Calu3 (cell line): Measurements from ENCODE around the gene MRPS18B. TPM values are rescaled to one million over a fixed set of nuclear protein-coding genes. Genes with fewer than 3 reads are reported as not detected.

Experiments used
- BruUV-seq: library from RNA; stranded (reverse); fragments of 400-500 nt; replicated peaks from 2 replicates; lab custom pipeline; 2021; lab: Mats Ljungman, UMichigan
- CTCF ChIA-PET: fragments of 300-600 bp; sonication (Branson Sonifier 250); formaldehyde crosslinking; loops from one replicate; lab custom pipeline; 2022; ENCODE audit warnings: antibody characterized with exemption; lab: Charles Lee
- DNase-seq: peaks from one replicate; pipeline ENCODE4 v3.0.0; 2022
- H3K27ac Mint-ChIP-seq: one replicate; pipeline ENCODE4 v1.8.0; 2022; ENCODE audit warnings: mixed read lengths; ENCODE audit not compliant: unreplicated experiment
- H3K27me3 Mint-ChIP-seq: one replicate; pipeline ENCODE4 v1.8.0; 2022; ENCODE audit warnings: mixed read lengths; ENCODE audit not compliant: unreplicated experiment
- H3K36me3 Mint-ChIP-seq: one replicate; pipeline ENCODE4 v1.8.0; 2022; ENCODE audit warnings: mild to moderate bottlenecking, moderate library complexity, mixed read lengths; ENCODE audit not compliant: insufficient read depth, unreplicated experiment
- H3K4me1 Mint-ChIP-seq: one replicate; pipeline ENCODE4 v1.8.0; 2022; ENCODE audit warnings: mild to moderate bottlenecking, low read depth, mixed read lengths; ENCODE audit not compliant: unreplicated experiment
- H3K4me3 Mint-ChIP-seq: one replicate; pipeline ENCODE4 v1.8.0; 2022; ENCODE audit warnings: mild to moderate bottlenecking, low read depth, moderate library complexity, mixed read lengths; ENCODE audit not compliant: unreplicated experiment
- H3K9me3 Mint-ChIP-seq: one replicate; pipeline ENCODE4 v1.8.0; 2022; ENCODE audit warnings: low read depth, mixed read lengths; ENCODE audit not compliant: unreplicated experiment
- intact Hi-C: fragments of 100-400 bp; cut with micrococcal nuclease; formaldehyde crosslinking; loops from one replicate; pipeline ENCODE4 v1.10.0; 2022; ENCODE audit not compliant: unreplicated experiment
- total RNA-seq: library from RNA; stranded (reverse); gene quantifications from 2 replicates; pipeline ENCODE4 v1.2.3, GENCODE V29; 2022
- TF ChIP-seq, protein P1 (sequence below): fragments of 200-600 bp; IDR thresholded peaks from one replicate; pipeline ENCODE4 v1.8.0; 2022; ENCODE audit warnings: antibody characterized with exemption; ENCODE audit not compliant: unreplicated experiment

MRPS18B gene
- total RNA-seq, 1 experiment from 2014 or later, result 103 TPM

DNA sequence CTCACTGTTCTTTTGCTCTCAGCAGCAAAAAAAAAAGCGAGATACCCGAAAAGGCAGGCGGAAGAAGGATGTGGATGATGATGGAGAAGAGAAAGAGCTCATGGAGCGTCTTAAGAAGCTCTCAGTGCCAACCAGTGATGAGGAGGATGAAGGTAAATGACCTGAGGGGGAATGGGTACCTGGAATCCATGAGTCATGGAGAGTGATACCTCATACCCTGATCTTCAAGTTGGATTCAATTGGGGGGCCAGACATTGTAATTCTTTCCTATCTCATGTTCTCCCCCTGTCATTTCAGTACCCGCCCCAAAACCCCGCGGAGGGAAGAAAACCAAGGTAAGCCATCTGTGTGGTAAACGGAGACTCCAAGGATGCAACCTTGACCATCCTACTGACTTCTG is 39.6 kb upstream of the MRPS18B start:
- H3K36me3 Mint-ChIP-seq, result peaks cover 74% of the 10 kb centered on the region
- no TSS peak for BruUV-seq
- no peaks in the 10 kb centered on the region for H3K27me3 Mint-ChIP-seq
- H3K4me3 Mint-ChIP-seq, result no peak overlapping the region
- CTCF ChIA-PET, result interaction anchor here (0.6 to 1.4 kb wide), 3 partner anchors 19 to 57 kb away, joined by 3 to 4 read pairs (median 3); no protein-coding TSS in a partner anchor
- H3K4me1 Mint-ChIP-seq, result peaks cover 10% of the 10 kb centered on the region
- DNase-seq, result no peak
- intact Hi-C loops, result no loop called here
- no peaks in the 10 kb centered on the region for H3K9me3 Mint-ChIP-seq
- TF ChIP-seq, protein P1, sequence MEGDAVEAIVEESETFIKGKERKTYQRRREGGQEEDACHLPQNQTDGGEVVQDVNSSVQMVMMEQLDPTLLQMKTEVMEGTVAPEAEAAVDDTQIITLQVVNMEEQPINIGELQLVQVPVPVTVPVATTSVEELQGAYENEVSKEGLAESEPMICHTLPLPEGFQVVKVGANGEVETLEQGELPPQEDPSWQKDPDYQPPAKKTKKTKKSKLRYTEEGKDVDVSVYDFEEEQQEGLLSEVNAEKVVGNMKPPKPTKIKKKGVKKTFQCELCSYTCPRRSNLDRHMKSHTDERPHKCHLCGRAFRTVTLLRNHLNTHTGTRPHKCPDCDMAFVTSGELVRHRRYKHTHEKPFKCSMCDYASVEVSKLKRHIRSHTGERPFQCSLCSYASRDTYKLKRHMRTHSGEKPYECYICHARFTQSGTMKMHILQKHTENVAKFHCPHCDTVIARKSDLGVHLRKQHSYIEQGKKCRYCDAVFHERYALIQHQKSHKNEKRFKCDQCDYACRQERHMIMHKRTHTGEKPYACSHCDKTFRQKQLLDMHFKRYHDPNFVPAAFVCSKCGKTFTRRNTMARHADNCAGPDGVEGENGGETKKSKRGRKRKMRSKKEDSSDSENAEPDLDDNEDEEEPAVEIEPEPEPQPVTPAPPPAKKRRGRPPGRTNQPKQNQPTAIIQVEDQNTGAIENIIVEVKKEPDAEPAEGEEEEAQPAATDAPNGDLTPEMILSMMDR, result no peak
- H3K27ac Mint-ChIP-seq, result no peak overlapping the region

DNA sequence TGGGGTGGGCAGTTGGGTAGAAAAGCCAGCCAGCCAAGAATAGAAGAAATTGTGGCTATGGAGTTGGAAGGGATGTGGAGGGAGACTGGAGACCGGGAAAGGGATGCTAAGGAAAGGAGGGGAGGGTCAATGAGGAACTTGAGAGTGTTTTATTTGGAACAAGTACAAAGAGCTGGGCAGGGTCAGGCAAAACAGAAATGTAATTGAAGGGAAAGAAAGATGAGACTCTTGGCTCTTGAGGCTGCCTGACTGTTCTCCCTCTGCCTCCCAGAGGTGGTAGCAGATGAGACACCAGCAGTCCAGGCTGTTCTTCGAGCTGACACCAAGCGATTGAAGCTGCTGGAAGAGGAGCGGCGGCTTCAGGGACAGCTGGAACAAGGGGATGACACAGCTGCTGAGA is 33.7 kb upstream of the MRPS18B start:
- CTCF ChIA-PET, result interaction anchor here (0.8 kb wide), 1 partner anchor 13 kb away, joined by 4 read pairs; no protein-coding TSS in a partner anchor
- H3K4me3 Mint-ChIP-seq, result no peak overlapping the region
- TF ChIP-seq, protein P1, result no peak
- no peaks in the 10 kb centered on the region for H3K9me3 Mint-ChIP-seq
- no peaks in the 10 kb centered on the region for H3K4me1 Mint-ChIP-seq
- no peak for DNase-seq
- no TSS peak for BruUV-seq
- H3K27ac Mint-ChIP-seq, result no peak overlapping the region
- H3K27me3 Mint-ChIP-seq, result no peaks in the 10 kb centered on the region
- H3K36me3 Mint-ChIP-seq, result peaks cover 88% of the 10 kb centered on the region
- intact Hi-C loops, result no loop called here

- intact Hi-C loops, result no loop called here
- H3K9me3 Mint-ChIP-seq, result no peaks in the 10 kb centered on the region
- CTCF ChIA-PET, result no interaction called here
- H3K4me3 Mint-ChIP-seq, result no peak overlapping the region
- BruUV-seq, result no TSS peak
- peaks cover 88% of the 10 kb centered on the region for H3K36me3 Mint-ChIP-seq
- H3K27me3 Mint-ChIP-seq, result no peaks in the 10 kb centered on the region
- no peak for DNase-seq
- peaks cover 27% of the 10 kb centered on the region for H3K4me1 Mint-ChIP-seq
- H3K27ac Mint-ChIP-seq, result peak overlapping the region; percentile 21
- TF ChIP-seq, protein P1, result no peak
Measured at GRCh38 chr6:30589754-30590358, 27.8 kb upstream of the MRPS18B start.

- intact Hi-C loops, result no loop called here
- peak overlapping the region; percentile 62 for H3K27ac Mint-ChIP-seq
- CTCF ChIA-PET, result interaction anchor here (0.9 kb wide), 1 partner anchor 24 kb away, joined by 6 read pairs; no protein-coding TSS in a partner anchor
- BruUV-seq, result no TSS peak
- no peaks in the 10 kb centered on the region for H3K9me3 Mint-ChIP-seq
- H3K27me3 Mint-ChIP-seq, result no peaks in the 10 kb centered on the region
- TF ChIP-seq, protein P1, result no peak
- DNase-seq, result no peak
- no peak overlapping the region for H3K4me3 Mint-ChIP-seq
- H3K4me1 Mint-ChIP-seq, result peaks cover 27% of the 10 kb centered on the region
- H3K36me3 Mint-ChIP-seq, result peaks cover 92% of the 10 kb centered on the region
Measured at GRCh38 chr6:30590509-30590908, 27.1 kb upstream of the MRPS18B start.
